COLO668 (cell line): ENCODE results near the gene CCNYL1.
A peak's percentile ranks its signal among the peaks of the same experiment; 100 is the strongest.
"Not testable (repeated sequence)": the region's sequence is repeated elsewhere in the genome, so short reads cannot be mapped to it uniquely, and the experiment has no call there.

Source experiments
- DNase-seq: peaks from one replicate; lab custom pipeline; 2025; ENCODE audit not compliant: unreplicated experiment; lab: John Stamatoyannopoulos, UW

CCNYL1 gene

GRCh38 chr2:207696911-207697310, 14.5 kb upstream of the CCNYL1 start:
- not testable (repeated sequence) for DNase-seq

DNA sequence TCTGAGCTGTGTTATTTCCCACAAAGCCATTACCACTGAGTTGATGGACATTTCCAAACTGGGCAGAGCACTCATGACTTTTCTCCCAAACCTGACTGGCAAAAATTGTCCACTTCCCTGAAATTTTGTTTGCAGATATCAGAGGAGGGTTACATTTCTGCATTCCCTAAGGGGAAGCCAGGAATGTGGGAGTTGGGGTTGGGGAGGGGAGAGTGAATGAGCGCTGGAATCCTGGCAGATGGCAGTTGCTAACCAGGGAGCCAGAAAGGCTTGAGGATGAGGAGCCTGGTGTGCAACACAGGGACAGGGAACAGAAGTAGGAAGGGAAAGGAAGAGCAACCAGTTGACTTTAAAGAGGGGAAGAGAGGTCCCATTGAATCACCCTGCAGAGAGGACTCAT, 14.0 kb upstream of the CCNYL1 start:
- no peak for DNase-seq

DNA sequence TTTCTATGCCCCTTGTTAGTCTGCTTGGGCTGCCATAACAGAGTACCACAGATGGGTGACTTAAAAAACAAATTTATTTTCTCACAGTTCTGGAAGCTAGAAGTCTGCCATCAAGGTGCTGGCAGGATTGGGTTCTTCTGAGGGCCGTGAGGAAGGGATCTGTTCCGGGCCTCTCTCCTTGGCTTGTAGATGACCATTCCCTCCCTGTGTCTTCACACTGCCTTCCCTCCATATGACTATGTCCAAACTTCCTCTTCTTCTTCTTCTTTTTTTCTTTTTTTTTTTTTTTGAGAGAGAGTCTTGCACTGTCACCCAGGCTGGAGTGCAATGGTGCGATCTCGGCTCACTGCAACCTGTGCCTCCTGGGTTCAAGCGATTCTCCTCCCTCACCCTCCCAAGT, 13.1 kb upstream of the CCNYL1 start:
- DNase-seq, result no peak

- no peak for DNase-seq
Observed at GRCh38 chr2:207704078-207704477, 7.4 kb upstream of the CCNYL1 start.

GRCh38 chr2:207704671-207705070, 6.8 kb upstream of the CCNYL1 start:
- no peak for DNase-seq

DNA sequence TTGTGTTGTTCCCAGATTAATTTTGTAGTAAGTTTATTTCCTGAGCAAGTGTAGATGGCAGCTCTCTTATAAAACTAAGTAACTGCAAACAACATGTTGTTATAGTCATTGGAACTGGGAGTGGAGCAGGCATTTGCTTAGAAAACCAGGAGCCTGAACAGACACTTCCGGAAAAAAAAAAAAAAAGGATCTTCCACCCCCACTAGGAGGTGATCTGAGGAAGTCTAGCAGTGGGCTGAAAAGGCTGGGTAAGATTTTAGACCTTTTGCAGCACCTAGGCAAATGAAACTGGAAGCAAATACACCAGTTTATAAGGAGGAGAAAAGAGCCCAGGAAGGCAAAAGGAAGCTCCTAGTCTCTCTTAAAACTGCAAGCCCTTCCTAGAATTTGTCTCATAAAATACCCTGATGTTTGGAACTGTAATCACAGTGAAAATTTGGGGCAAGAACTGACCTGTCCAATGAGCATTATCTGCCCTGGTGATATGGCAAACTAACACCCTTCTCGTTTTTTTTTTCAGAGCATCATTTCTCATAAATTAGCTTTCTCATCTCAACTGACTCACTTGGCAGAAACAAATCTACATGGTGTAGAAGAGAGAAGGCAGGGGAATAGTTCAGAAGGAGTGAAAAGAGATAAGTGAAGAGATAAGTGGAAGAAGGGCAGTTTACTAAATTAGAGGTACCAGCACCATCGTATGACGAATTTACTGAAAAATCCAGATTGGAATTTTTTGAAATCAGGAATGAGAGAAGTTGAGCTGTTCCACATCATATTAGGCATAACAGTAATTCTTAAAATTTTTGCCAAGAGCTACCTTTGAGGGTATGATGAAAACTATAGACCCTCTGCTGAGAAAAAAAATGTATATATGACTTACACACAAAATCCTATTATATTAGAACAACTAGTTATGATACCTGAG, 4.2 kb upstream of the CCNYL1 start:
- DNase-seq, result no peak

DNA sequence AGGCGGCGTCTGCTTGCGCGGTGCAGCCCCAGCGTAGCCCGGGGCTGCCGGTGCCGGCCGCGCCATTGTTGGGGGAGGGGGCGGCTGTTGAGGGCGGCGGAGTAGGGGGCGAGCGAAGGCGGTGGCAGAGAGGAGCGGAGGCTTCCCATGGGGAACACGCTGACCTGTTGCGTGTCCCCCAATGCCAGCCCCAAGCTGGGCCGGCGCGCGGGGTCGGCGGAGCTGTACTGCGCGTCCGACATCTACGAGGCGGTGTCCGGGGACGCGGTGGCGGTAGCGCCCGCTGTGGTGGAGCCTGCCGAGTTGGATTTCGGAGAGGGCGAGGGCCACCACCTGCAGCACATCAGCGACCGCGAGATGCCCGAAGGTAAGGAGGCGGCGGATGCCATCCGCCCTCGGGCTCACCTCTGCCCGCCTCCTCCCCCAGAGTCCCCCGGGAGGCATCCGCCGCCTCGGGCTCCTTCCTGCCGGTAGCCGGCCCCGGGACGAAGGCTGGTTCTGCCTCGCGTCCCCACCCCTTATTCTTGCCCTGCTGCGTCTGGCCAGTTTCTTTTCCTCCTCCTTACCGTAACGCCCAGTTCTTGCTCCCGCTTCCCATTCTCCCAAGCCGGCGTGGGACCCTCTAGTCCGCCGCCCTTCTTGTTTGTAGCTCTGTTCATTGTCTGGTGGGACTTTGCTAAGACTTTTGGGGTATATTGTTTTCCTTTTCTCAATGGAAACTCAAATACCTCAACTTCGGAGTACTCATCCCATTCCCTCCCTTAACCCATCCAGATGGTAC, 500 bp downstream of the CCNYL1 start:
- peak; percentile 65 for DNase-seq

GRCh38 chr2:207716056-207716455, 4.6 kb downstream of the CCNYL1 start:
- no peak for DNase-seq

DNA sequence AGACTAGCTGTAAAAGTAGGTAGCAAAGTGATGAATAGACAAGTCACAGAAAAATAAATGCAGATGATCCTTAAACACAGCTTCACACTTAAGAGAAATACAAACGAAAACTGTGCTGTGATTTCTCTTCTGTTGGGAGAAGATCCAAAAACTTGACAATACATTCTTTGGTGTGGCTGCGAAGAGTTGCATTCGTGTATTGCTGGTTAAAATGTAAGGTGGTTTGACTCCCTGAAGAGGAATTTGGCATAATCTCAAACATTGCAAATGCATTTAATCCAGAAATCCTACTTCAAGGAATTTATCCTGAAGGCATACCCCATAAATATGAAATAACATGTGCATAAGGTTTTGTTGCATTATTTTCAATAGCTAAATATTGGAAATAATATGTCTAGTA, 7.1 kb downstream of the CCNYL1 start:
- no peak for DNase-seq

DNA sequence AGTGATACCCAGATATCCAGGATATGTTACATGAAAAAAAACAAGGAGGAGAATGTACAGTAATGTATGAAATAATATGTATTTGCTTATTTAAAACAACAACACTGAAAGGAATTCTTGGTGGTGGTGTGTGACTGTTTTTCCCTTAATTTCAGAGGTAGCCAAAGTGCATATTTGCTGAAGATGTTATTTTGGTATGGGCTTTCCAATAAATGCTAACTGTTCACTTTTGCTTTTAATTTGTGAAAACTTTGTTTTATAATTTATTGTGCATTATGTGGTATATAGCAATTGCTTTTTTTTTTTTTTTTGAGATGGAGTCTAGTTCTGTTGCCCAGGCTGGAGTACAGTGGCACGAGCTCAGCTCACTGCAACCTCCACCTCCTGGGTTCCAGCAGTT, 7.6 kb downstream of the CCNYL1 start:
- no peak for DNase-seq

DNA sequence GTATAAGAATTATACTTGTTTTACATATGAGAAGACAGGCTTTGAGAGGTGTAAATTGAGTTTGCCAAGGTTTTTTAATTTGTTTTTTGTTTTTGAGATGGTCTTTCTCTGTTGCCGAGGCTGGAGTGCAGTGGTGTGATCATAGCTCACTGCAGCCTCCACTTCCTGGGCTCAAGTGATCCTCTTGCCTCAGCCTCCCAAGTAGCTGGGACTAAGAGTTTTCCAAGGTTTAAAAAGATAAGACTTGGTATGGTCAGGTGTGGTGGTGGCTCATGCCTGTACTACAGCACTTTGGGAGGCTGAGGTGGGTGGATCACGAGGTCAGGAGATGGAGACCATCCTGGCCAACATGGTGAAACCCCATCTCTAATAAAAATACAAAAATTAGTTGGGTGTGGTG, 8.2 kb downstream of the CCNYL1 start:
- not testable (repeated sequence) for DNase-seq

DNA sequence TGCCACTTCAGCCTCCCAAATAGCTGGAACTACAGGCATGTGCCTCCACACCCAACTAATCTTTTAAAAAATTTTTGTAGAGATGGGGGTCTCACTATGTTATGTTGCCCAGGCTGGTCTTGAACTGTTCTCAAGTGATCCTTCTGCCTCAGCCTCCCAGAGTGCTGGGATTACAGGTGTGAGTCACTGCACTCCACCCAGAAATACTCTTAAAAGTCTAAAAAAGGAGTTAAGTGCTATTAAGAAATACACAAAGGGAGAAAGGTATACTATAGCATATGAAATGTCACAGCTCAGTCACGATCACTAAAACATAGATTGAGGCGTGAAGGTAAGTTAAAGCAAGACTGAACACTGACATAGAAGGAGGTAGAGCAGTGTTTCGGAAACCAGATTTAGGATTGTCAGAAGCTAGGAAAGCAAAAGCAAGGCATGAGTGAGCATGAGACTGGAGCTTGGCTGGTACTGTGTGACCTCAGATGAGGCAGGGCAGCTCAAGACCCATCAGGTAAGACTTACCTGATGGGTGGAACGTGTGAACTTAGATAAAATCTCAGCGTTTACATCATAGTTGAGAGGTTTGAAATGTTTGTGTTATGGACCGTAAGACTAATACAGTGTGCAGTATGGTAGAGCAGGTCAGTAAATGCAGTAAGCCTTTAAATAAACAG, 9.2 kb downstream of the CCNYL1 start:
- DNase-seq, result no peak

- DNase-seq, result no peak
Observed at GRCh38 chr2:207722773-207723424, 11.5 kb downstream of the CCNYL1 start.

DNA sequence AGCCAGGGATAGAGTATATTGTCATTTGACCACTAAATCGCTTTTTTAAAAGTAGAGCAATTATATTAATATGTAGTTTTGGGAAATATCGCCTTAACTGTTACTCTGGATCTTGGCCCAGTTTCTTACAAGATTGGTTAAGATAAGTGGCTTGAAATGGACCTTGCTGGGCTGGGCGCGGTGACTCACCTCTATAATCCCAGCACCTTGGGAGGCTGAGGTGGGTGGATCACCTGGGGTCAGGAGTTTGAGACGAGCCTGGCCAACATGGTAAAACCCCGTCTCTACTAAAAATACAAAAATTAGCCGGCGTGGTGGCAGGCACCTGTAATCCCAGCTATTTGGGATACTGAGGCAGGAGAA, 12.0 kb downstream of the CCNYL1 start:
- DNase-seq, result not testable (repeated sequence)

DNA sequence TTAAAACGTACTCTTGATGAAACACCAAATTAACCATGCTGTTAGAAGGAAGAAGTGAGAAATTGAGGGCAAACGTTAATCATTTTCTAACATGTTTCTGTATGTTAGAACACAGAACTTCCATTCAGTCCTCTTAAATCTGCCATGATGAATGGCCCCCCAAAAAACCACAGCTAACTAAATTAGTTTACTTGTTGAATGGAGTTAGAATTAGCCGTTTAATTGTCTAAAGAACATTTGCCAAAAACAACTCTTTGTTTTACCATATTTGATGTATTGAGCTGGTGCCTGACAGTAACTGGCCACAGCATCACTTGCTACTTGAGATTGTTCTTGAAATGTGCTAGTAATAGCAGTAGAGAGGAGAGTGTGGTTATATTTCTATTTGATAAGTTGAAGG, 12.7 kb downstream of the CCNYL1 start:
- no peak for DNase-seq

DNA sequence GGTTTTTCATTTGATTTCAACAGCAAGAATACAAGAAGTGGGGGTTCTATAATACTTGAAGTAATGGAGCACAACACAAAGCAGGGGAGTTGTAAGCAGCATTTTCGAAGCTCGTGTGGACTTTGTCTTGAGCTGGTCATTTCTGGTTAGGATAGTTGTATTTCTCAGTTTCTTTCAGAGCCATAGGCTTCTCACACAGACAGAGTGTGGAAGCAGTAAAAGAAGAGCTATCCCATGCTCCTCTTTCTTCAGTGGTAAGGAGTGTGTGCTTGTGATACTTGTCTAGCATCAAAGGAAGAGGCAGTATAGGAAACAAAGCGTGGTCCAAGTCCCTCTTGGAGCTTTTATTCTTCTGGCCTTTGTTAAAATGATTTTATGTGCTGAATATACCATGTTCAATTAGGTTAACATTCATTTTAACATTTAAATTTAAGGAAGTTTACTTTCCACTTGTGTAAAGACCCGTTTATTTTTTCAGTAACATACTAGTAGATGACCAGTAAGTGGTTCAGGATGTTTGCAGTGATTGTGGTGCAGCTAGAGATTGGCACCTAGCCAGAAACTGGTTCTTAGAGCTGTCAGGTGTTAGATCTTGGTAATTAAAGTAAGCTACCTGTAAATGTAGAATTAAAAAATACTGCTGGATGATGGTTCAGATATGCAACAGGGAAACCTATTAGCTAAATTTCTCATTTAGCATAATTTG, 14.6 kb downstream of the CCNYL1 start:
- peak; percentile 40 for DNase-seq

DNA sequence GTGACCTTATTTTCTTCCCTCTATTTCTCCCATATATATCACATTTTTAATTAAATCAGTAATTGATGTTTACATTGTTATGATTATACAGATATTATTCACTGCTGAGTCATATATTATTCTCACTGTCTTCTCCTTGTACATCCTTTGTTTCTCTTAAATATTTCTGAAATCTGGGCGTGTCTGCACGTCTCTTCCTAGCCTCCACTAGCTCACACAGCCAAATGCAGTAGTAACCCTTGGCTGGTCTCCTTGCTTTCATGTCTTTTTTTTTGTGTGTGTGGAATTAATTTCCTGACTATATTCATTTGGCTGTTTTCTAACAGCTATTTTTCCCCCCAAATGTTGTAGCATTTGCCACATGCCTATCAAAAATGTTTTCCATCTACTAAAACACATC, 15.8 kb downstream of the CCNYL1 start:
- no peak for DNase-seq

GRCh38 chr2:207729465-207729998, 18.1 kb downstream of the CCNYL1 start:
- DNase-seq, result no peak

DNA sequence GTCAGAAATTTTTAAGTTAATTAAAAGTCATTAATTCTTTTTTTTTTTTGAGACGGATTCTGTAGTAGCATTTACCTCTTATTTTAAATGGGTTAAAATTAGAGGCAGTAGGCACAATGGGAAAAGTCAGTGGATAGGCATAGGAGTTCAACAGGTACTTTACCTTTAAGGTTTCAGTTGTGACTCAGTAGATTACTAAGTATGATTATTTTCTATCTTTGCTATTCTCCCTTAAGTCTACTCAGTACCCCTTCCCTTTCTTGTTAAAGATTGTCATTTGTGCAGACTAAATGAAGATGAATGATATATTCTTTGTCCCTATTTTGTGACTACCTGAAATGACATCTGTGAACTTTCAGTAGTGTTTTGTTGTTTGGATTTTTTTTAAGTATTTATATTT, 19.7 kb downstream of the CCNYL1 start:
- no peak for DNase-seq

- DNase-seq, result no peak
Observed at GRCh38 chr2:207733597-207734240, 22.3 kb downstream of the CCNYL1 start.
